ENCODE results near the gene CATSPERD.

The CATSPERD gene

DNA sequence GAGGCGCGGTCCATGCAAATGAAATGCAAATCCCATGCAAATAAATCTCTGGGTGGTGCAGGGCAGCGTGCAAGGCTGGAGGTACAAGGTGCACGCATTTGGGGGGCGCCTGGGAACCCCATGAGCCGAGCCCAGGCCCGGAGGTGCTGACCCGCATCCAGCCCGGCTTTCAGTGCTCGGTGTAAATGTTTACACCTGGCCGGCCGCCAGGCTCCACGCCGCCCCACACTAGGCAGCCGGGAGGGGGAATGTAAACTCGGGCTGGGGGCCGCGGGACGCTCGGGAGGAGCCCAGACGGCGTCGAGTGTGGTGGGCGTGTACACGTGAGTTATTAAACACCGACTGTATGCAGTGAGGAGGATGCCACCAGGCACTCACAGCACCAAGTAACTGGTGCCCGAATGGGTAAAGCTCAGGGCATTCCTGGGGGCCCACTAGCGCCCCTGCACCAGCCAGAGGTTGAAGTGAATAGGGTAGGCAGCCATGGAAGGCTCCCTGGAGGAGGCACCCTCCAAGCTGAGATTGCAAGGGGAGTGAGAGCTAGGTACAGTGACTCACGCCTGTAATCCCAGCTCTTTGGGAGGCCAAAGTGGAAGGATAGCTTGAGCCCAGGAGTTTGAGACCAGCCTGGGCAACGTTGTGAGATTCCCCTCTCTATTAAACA lies 101.9 kb downstream of the CATSPERD start:
- peaks cover 19% of the 10 kb centered on the region for H3K27me3 ChIP-seq (ENCODE audit: control insufficient read depth, insufficient read depth, low read length)
- no peaks in the 10 kb centered on the region for H3K36me3 ChIP-seq (ENCODE audit: insufficient read depth, low read length)
- no peaks in the 10 kb centered on the region for H3K9me3 ChIP-seq (replicated peaks; ENCODE audit: low read length)
- no peak overlapping the region for H3K4me2 ChIP-seq (ENCODE audit: low read length)
- H3K4me1 ChIP-seq (ENCODE audit: control insufficient read depth, insufficient read depth, low read length): no peaks in the 10 kb centered on the region
- no peak overlapping the region for H3K4me3 ChIP-seq (ENCODE audit: low read length)
- no peak overlapping the region for H3K9ac ChIP-seq (ENCODE audit: low read depth, low read length)

DNA sequence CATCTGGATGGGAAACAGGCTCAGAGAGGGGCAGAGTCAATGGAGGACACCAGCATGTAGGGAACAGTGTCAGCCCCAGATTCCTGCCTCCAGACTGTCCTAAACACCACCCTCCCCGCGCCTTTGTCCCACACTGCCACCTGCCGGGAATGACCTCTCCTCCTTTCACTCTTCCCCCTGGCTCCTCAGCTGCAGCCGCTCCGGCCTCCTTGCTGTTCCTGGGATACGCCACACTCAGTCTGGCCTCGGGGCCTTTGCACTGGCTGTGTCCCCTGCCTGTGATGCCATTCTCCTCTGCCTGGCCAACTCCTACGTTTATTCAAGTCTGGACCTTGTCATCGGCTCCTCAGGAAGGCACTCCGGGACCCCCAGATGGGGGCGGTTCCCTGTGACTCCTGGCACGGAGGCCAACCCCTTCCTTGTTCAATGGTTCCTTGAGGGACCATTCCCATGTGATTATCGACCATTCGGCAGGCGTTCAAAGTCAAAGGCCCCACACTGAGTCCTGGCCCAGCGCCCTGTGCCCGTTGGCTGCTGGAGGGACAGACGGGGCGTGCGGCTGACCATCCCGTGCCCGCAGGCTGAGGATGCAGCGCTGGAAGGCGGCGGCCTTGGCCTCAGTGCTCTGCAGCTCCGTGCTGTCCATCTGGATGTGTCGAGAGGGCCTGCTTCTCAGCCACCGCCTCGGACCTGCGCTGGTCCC lies 103.3 kb downstream of the CATSPERD start:
- H3K27me3 ChIP-seq (ENCODE audit: control insufficient read depth, insufficient read depth, low read length): peaks cover 31% of the 10 kb centered on the region
- H3K4me2 ChIP-seq (ENCODE audit: low read length): no peak overlapping the region
- no peaks in the 10 kb centered on the region for H3K9me3 ChIP-seq (replicated peaks; ENCODE audit: low read length)
- H3K9ac ChIP-seq (ENCODE audit: low read depth, low read length): no peak overlapping the region
- no peak overlapping the region for H3K4me3 ChIP-seq (ENCODE audit: low read length)
- H3K4me1 ChIP-seq (ENCODE audit: control insufficient read depth, insufficient read depth, low read length): peaks cover 8% of the 10 kb centered on the region
- no peaks in the 10 kb centered on the region for H3K36me3 ChIP-seq (ENCODE audit: insufficient read depth, low read length)

DNA sequence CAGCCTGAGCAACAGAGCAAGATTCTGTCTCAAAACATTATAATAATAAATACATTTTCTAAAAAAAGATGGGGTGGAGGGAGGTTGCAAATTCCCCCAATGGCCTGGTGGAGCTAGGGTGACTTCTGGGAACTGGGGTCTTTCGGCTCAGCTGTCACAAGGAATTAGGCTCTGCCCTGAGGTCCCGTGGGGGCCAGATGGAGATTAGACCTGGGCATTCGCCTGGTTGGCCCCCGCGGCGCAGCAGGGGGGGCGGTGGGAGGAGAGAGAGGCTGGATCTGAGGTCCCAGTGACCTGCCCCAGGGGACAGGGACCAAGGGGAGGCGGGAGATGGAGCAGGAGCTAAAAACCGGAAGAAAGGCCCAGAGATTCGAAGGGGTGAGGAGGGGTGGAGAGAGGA lies 104.3 kb downstream of the CATSPERD start:
- H3K4me2 ChIP-seq (ENCODE audit: low read length): no peak overlapping the region
- H3K27me3 ChIP-seq (ENCODE audit: control insufficient read depth, insufficient read depth, low read length): peaks cover 41% of the 10 kb centered on the region
- peaks cover 8% of the 10 kb centered on the region for H3K4me1 ChIP-seq (ENCODE audit: control insufficient read depth, insufficient read depth, low read length)
- H3K36me3 ChIP-seq (ENCODE audit: insufficient read depth, low read length): no peaks in the 10 kb centered on the region
- no peak overlapping the region for H3K9ac ChIP-seq (ENCODE audit: low read depth, low read length)
- no peak overlapping the region for H3K4me3 ChIP-seq (ENCODE audit: low read length)
- no peaks in the 10 kb centered on the region for H3K9me3 ChIP-seq (replicated peaks; ENCODE audit: low read length)

DNA sequence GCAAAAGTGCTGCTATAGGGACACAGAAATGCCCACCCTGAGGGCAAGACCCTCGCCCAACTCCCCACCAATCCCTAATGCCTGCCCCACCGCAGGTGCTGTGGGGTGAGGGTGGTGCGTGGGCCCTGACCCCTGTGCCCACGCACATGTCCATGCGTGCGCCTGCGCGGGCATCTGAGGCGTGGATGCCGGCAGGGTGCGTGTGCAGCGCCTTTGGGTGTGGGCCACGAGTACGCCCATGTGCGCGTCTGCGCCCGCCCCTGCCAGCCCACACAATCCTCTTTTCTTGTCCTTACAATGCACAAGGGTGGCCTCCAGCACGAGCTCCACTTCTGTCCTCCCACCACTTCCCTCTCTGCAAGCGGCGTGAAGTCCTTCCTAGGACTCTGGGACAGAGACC lies 104.7 kb downstream of the CATSPERD start:
- H3K27me3 ChIP-seq (ENCODE audit: control insufficient read depth, insufficient read depth, low read length): peaks cover 41% of the 10 kb centered on the region
- no peaks in the 10 kb centered on the region for H3K36me3 ChIP-seq (ENCODE audit: insufficient read depth, low read length)
- no peak overlapping the region for H3K9ac ChIP-seq (ENCODE audit: low read depth, low read length)
- no peak overlapping the region for H3K4me2 ChIP-seq (ENCODE audit: low read length)
- H3K4me1 ChIP-seq (ENCODE audit: control insufficient read depth, insufficient read depth, low read length): peaks cover 8% of the 10 kb centered on the region
- H3K4me3 ChIP-seq (ENCODE audit: low read length): no peak overlapping the region
- no peaks in the 10 kb centered on the region for H3K9me3 ChIP-seq (replicated peaks; ENCODE audit: low read length)

DNA sequence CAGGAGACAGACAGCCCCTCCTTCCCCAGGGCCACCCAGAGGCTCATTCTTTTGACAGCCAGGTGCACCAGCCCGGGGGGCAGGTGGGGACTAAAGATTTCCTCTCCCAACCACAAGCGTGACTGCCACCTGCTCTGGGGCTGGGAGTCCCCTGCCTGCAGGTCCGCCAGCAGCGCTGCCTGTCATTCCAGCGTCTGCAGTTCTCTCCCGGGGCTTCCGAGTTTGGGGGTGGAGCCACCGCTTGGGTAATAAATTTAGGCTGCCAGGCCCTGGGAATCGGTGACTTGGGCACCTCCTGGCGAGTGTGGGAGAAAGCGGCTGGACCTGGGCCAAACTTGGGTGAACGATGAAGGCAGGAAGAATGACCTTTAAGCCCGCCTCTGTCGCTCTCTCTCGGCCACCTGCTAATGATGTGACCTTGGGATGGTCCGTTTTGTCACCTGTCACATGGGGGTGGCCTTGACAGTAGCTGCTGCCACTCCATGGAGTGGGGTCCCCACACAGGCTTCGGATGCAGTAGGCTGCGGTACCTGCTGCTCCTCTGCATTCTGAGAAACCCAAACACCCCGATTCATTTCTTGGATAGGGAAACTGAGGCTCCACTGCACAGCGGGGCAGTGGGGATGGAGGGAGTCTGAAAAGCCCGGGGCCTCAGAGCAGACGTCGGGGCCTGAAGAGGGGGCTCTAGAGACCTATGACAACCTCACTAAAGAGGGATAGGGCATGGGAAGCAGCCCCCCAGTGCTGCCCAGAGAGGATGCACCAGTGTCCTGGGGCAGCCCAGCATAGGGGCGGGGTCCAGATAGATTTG lies 106.3 kb downstream of the CATSPERD start:
- no peak overlapping the region for H3K4me3 ChIP-seq (ENCODE audit: low read length)
- H3K36me3 ChIP-seq (ENCODE audit: insufficient read depth, low read length): no peaks in the 10 kb centered on the region
- no peaks in the 10 kb centered on the region for H3K9me3 ChIP-seq (replicated peaks; ENCODE audit: low read length)
- H3K27me3 ChIP-seq (ENCODE audit: control insufficient read depth, insufficient read depth, low read length): peaks cover 39% of the 10 kb centered on the region
- peaks cover 8% of the 10 kb centered on the region for H3K4me1 ChIP-seq (ENCODE audit: control insufficient read depth, insufficient read depth, low read length)
- no peak overlapping the region for H3K9ac ChIP-seq (ENCODE audit: low read depth, low read length)
- no peak overlapping the region for H3K4me2 ChIP-seq (ENCODE audit: low read length)

DNA sequence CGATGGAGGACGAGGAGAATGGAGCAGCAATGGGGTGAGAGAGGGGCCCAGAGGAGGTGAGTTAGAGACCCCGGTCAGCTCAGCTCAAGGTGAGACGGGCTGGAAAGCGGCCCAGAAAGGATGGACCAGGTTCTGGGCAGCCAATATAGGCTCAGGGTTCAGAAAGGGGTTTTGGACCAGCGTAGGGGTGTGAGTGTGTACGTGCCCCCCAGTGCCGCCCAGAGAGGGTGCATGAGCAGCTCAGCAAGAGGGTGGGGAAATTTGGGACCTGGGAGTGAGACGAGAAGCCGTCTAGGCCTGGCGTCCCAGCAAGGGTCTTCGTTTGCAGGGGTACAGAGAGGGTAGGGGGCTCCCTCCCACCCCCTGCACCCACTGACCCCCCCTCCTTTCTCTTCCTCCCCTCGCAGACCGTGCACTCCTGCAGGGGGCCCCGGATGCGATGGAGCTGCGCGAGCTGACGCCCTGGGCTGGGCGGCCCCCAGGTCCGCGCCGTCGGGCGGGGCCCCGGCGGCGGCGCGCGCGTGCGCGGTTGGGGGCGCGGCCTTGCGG lies 107.0 kb downstream of the CATSPERD start:
- Histone ChIP-seq H3K4me3 (ENCODE audit: low read length) (peak overlapping the region; percentile 72), H3K36me3 (ENCODE audit: insufficient read depth, low read length) (no peaks in the 10 kb centered on the region), H3K4me1 (ENCODE audit: control insufficient read depth, insufficient read depth, low read length) (peaks cover 8% of the 10 kb centered on the region), H3K9me3 (replicated peaks; ENCODE audit: low read length) (no peaks in the 10 kb centered on the region), H3K4me2 (ENCODE audit: low read length) (peak overlapping the region; percentile 92), H3K9ac (ENCODE audit: low read depth, low read length) (no peak overlapping the region), H3K27me3 (ENCODE audit: control insufficient read depth, insufficient read depth, low read length) (peaks cover 41% of the 10 kb centered on the region)

DNA sequence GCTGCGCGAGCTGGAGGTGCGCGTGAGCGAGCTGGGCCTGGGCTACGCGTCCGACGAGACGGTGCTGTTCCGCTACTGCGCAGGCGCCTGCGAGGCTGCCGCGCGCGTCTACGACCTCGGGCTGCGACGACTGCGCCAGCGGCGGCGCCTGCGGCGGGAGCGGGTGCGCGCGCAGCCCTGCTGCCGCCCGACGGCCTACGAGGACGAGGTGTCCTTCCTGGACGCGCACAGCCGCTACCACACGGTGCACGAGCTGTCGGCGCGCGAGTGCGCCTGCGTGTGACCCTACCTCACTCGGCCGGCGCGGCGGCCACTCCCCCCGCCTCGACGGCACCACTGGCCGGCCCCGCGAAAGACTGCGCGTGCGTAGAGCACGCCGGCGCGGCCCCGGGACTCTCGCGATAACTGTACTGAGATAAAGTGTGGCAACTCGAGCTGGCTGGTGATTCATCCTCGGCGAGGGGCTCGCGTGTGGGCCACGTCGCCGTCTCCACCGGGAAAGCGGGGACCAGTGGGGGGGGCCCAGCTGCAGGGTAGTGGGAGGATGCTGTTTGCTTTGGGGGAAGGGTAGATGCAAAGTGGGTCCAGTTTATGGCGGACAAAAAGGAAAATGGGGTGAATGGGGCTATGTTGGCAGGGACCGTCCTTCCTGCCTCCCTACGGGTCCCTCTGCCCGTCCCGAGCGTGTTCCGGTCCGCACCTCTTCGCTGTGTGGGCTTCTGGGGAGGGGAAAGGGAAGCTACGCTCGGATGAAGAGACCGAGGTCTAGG lies 107.6 kb downstream of the CATSPERD start:
- Histone ChIP-seq H3K4me3 (ENCODE audit: low read length) (peak overlapping the region; percentile 72), H3K9ac (ENCODE audit: low read depth, low read length) (peak overlapping the region; percentile 76), H3K27me3 (ENCODE audit: control insufficient read depth, insufficient read depth, low read length) (peaks cover 46% of the 10 kb centered on the region), H3K4me1 (ENCODE audit: control insufficient read depth, insufficient read depth, low read length) (peaks cover 8% of the 10 kb centered on the region), H3K9me3 (replicated peaks; ENCODE audit: low read length) (no peaks in the 10 kb centered on the region), H3K4me2 (ENCODE audit: low read length) (peak overlapping the region; percentile 92), H3K36me3 (ENCODE audit: insufficient read depth, low read length) (no peaks in the 10 kb centered on the region)
